ENCODE measurements around the gene ADIPOR1. TPM values are rescaled to one million over a fixed set of nuclear protein-coding genes. Genes with fewer than 3 reads are reported as not detected.

The ADIPOR1 gene
- total RNA-seq, 1 donor from 2014 or later, result 52.9 TPM

Other genes with a start within 250 kb of the ADIPOR1 start
- gene SYT2, start 247.9 kb downstream of the ADIPOR1 start, total RNA-seq (ENCODE audit: unreplicated experiment), result 0.33 TPM
- gene KDM5B, start 149.9 kb downstream of the ADIPOR1 start, total RNA-seq (ENCODE audit: unreplicated experiment), result 195 TPM
- gene PCAT6, start 147.4 kb downstream of the ADIPOR1 start, total RNA-seq (ENCODE audit: unreplicated experiment), result 2.0 TPM
- gene RABIF, start 69.2 kb downstream of the ADIPOR1 start, total RNA-seq (ENCODE audit: unreplicated experiment), result 13.5 TPM
- gene KLHL12, start 31.1 kb downstream of the ADIPOR1 start, total RNA-seq (ENCODE audit: unreplicated experiment), result 31.5 TPM
- 56.5 TPM for gene CYB5R1, start 8.9 kb upstream of the ADIPOR1 start, total RNA-seq (ENCODE audit: unreplicated experiment)
- gene TMEM183A, start 49.1 kb upstream of the ADIPOR1 start, total RNA-seq (ENCODE audit: unreplicated experiment), result 65.5 TPM
- gene PPFIA4, start 68.2 kb upstream of the ADIPOR1 start, total RNA-seq (ENCODE audit: unreplicated experiment), result 4.0 TPM
- gene MYOG, start 127.7 kb upstream of the ADIPOR1 start, total RNA-seq (ENCODE audit: unreplicated experiment), result 15.7 TPM
- 16.3 TPM for gene ADORA1, start 169.4 kb upstream of the ADIPOR1 start, total RNA-seq (ENCODE audit: unreplicated experiment)
- gene MYBPH, start 217.5 kb upstream of the ADIPOR1 start, total RNA-seq (ENCODE audit: unreplicated experiment), result not detected
- gene CHI3L1, start 228.4 kb upstream of the ADIPOR1 start, total RNA-seq (ENCODE audit: unreplicated experiment), result 0.21 TPM

Measured in endothelial cell (in vitro differentiated cells).